Fibroblast of skin of left quadriceps (primary cell): ENCODE results near the gene NOS1.

Source experiments
- DNase-seq, 2 experiments: peaks; one replicate each; pipeline ENCODE4 v3.0.0-alpha.2; 2013; ENCODE audit warnings: low read depth in 2 of 2

The NOS1 gene

GRCh38 chr12:117363953-117364486, 2.6 kb upstream of the NOS1 start:
- no peak for DNase-seq

GRCh38 chr12:117363056-117363662, 1.7 kb upstream of the NOS1 start:
- no peak for DNase-seq

- DNase-seq: no peak
Measured at GRCh38 chr12:117362391-117362790, 965 bp upstream of the NOS1 start.

GRCh38 chr12:117361905-117362304, 479 bp upstream of the NOS1 start:
- no peak for DNase-seq

GRCh38 chr12:117360551-117361346, 677 bp downstream of the NOS1 start:
- DNase-seq: no peak

- no peak for DNase-seq
Measured at GRCh38 chr12:117360222-117360550, 1.2 kb downstream of the NOS1 start.

GRCh38 chr12:117359029-117359845, 2.2 kb downstream of the NOS1 start:
- no peak for DNase-seq

GRCh38 chr12:117356048-117356447, 5.4 kb downstream of the NOS1 start:
- DNase-seq: no peak

- no peak for DNase-seq
Measured at GRCh38 chr12:117352883-117353282, 8.5 kb downstream of the NOS1 start.

- no peak for DNase-seq
Measured at GRCh38 chr12:117352206-117352605, 9.2 kb downstream of the NOS1 start.

GRCh38 chr12:117350140-117350539, 11.3 kb downstream of the NOS1 start:
- DNase-seq: no peak

GRCh38 chr12:117347588-117347987, 13.8 kb downstream of the NOS1 start:
- no peak for DNase-seq

- no peak for DNase-seq
Measured at GRCh38 chr12:117344716-117345115, 16.7 kb downstream of the NOS1 start.

GRCh38 chr12:117343849-117344248, 17.6 kb downstream of the NOS1 start:
- DNase-seq: no peak

- no peak for DNase-seq
Measured at GRCh38 chr12:117343296-117343695, 18.1 kb downstream of the NOS1 start.

- DNase-seq: no peak
Measured at GRCh38 chr12:117342682-117343081, 18.7 kb downstream of the NOS1 start.

- no peak for DNase-seq
Measured at GRCh38 chr12:117342247-117342646, 19.2 kb downstream of the NOS1 start.

GRCh38 chr12:117339104-117339503, 22.3 kb downstream of the NOS1 start:
- no peak for DNase-seq

- DNase-seq: no peak
Measured at GRCh38 chr12:117334855-117335587, 26.4 kb downstream of the NOS1 start.

GRCh38 chr12:117334051-117334450, 27.4 kb downstream of the NOS1 start:
- no peak for DNase-seq

GRCh38 chr12:117333331-117333881, 28.0 kb downstream of the NOS1 start:
- no peak for DNase-seq
